Measurements from ENCODE around the gene CEBPG. TPM values are rescaled to one million over a fixed set of nuclear protein-coding genes. Genes with fewer than 3 reads are reported as not detected.

The CEBPG gene
- total RNA-seq, 1 donor from 2014 or later: 20.7 TPM

DNA sequence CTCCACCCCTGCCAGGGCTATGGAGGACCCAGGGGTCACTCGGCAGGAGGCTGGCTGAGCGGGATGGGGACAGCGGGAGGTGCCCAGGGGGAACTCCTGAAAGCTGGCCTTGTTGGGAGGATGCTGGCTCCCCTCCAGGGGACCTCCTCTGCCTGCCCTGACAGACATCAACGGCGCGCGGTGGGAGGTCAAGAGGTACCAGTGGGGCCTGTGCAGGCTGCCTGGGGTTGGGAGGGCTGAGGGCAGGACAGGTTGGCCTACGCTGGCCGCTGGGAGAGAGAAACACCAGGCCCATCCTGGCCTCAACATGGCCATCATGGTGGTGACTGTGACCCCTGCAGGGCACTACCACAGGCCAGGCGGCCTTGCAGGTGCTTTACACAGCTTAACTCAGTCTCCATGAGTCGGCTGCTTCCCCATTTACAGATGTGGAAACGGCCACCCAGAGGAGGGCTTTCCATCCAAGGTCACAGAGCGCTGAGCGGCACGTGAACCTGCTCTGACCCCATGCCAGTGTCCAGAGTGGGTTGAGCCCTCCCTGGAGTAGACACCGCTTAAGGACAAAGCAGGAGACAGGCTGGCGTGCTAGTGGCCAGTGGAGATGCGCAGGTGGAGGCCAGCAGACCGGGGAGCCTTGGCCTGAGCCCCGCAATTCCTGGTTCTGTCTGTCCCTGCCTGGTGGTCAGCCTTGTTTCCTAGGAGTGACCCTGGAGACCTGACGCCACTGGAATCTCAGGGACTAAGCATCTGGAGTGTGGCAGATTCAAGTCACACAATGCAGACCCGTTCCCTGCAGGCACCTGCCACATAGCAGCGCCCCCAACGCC is 27.6 kb downstream of the CEBPG start:
- Mint-ChIP-seq H3K4me1 (ENCODE audit: unreplicated experiment) (peaks cover 12% of the 10 kb centered on the region), H3K27me3 (ENCODE audit: unreplicated experiment) (peaks cover 10% of the 10 kb centered on the region), H3K36me3 (ENCODE audit: low read depth, unreplicated experiment) (no peaks in the 10 kb centered on the region)

DNA sequence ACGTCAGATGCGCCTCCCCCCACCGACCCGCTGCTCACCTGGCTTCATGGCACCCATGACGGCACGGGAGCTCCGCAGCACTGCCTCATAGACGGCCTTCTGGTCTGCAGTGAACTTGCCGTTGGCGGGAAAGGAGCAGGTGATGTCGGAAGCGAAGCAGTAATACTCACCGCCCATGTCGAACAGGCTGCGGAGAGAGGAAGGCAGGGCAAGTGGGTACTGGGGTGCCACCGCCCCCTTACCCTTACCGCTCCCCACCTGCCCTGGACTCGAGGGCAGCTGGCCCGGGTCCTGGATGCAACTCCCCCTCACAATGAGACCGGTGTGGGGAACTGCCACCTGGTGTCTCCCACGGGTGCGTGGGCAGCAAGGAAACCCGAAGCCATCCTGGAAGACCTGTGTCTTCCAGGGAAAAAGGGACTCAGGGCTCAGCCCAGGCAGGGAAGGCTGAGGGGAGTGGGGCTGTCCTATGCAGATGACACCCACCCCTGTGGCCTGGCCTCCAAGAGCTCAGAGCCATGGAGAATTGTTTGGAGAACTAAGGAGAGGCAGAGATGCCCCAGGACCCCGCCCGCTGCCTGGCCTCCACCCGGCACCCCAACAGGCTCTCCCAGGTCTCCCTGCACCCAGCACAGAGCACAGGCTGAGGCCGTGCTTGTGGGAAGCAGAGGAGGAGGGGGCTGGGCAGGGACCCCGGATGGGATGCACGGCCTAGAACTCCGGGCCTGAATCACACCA is 28.3 kb downstream of the CEBPG start:
- no peaks in the 10 kb centered on the region for H3K9me3 Mint-ChIP-seq (ENCODE audit: unreplicated experiment)
- H3K27ac Mint-ChIP-seq (ENCODE audit: unreplicated experiment): no peak overlapping the region
- no peak overlapping the region for H3K4me3 Mint-ChIP-seq (ENCODE audit: unreplicated experiment)
- peaks cover 9% of the 10 kb centered on the region for H3K27me3 Mint-ChIP-seq (ENCODE audit: unreplicated experiment)
- peaks cover 8% of the 10 kb centered on the region for H3K4me1 Mint-ChIP-seq (ENCODE audit: unreplicated experiment)
- no peak for TF ChIP-seq CTCF (IDR thresholded peaks at IDR 0.05; ENCODE audit: unreplicated experiment)
- no peak for DNase-seq (ENCODE audit: low spot score)
- no peaks in the 10 kb centered on the region for H3K36me3 Mint-ChIP-seq (ENCODE audit: low read depth, unreplicated experiment)

More for the DNA sequence above, 27.6 kb downstream of the CEBPG start:
- Mint-ChIP-seq H3K4me3 (ENCODE audit: unreplicated experiment) (no peak overlapping the region), H3K27ac (ENCODE audit: unreplicated experiment) (no peak overlapping the region), H3K9me3 (ENCODE audit: unreplicated experiment) (no peaks in the 10 kb centered on the region)
- DNase-seq (ENCODE audit: low spot score): no peak
- no peak for TF ChIP-seq CTCF (IDR thresholded peaks at IDR 0.05; ENCODE audit: unreplicated experiment)

DNA sequence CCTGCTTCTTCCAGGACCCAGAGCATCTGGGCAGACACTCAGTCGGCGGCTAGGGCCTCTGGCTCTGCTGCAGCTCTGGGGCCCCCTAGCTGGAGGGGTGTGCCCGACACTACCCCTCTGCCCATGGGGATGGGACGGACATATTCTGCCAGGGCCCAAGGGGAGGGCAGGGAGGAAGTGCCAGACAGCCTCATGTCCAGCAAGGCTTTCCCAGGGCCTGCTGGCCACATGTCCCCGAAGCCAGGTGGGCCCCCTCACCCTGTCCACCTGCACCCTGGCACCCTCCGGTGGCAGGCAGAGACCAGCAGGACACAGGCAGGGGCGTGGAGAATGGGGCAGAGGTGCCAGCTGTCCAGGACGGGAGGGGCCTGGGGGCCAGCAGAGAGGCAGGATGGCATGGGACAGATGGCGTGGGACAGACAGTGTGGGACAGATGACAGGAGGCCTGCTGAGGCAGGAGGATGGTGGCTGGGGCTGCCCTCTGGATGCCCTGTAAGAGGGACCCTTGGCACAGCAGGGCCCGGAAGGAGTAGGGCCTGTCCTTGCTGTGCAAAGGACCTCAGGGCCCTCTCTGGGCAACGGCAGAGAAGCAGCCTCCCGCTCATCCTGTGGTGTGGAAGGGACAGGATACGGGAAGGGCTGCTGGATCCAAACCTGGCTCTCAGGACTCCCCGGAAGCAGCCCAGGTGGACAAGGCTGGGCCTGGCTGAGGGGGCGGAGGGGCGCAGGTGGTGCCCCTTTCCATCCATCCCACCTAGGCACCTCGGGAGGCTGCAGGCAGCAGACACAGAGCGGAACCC is 29.1 kb downstream of the CEBPG start:
- no peak for TF ChIP-seq CTCF (IDR thresholded peaks at IDR 0.05; ENCODE audit: unreplicated experiment)
- DNase-seq (ENCODE audit: low spot score): no peak
- peaks cover 4% of the 10 kb centered on the region for H3K4me1 Mint-ChIP-seq (ENCODE audit: unreplicated experiment)
- H3K27me3 Mint-ChIP-seq (ENCODE audit: unreplicated experiment): peaks cover 9% of the 10 kb centered on the region
- no peaks in the 10 kb centered on the region for H3K36me3 Mint-ChIP-seq (ENCODE audit: low read depth, unreplicated experiment)
- H3K4me3 Mint-ChIP-seq (ENCODE audit: unreplicated experiment): no peak overlapping the region
- no peaks in the 10 kb centered on the region for H3K9me3 Mint-ChIP-seq (ENCODE audit: unreplicated experiment)
- no peak overlapping the region for H3K27ac Mint-ChIP-seq (ENCODE audit: unreplicated experiment)

DNA sequence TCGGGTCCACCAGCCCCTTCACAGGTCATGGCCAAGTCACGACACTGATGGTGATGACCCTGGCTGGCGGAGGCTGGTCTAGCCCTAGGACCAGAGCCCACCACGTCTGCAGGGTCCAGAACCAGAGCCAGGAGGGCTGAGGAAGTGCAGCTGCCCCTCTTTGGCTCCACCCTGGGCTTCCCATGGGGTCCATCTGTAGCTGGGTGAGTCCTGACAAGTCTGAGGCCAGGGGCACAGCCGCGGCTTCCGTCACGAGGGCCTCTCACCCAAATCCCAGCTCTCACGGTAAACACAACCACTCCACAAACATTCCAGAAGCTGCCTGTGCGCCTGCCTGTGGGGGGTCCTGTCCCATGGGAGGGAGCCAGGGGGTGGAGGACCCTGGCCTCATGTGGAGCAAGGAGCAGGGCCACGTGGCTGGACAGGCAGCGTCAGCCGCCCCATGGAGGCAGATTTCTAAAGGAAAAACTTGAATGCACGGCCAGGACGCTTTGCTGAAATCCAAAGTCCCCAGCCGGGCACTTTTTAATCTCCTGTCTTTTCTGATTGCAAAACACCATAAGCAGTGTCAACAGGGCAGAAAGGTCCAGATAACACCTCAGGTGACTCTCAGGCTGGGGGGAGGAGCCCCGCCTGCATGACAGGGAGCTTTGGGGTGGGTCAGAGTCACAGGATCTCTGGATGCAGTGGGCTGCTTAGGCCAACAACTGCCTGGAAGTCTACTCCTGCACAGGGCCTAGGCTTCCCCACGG is 29.9 kb downstream of the CEBPG start:
- Mint-ChIP-seq H3K9me3 (ENCODE audit: unreplicated experiment) (no peaks in the 10 kb centered on the region), H3K27ac (ENCODE audit: unreplicated experiment) (no peak overlapping the region), H3K36me3 (ENCODE audit: low read depth, unreplicated experiment) (no peaks in the 10 kb centered on the region), H3K4me1 (ENCODE audit: unreplicated experiment) (peaks cover 2% of the 10 kb centered on the region), H3K27me3 (ENCODE audit: unreplicated experiment) (peaks cover 7% of the 10 kb centered on the region), H3K4me3 (ENCODE audit: unreplicated experiment) (no peak overlapping the region)
- no peak for DNase-seq (ENCODE audit: low spot score)
- no peak for TF ChIP-seq CTCF (IDR thresholded peaks at IDR 0.05; ENCODE audit: unreplicated experiment)

Data from endothelial cell (in vitro differentiated cells).